HUDEP-2 (cell line): ENCODE measurements around the gene HPX.

Source experiments
- DNase-seq, 76 experiments: peaks; one replicate each; lab custom pipeline; 2025; ENCODE audit not compliant: unreplicated experiment in 76 of 76; lab: John Stamatoyannopoulos, UW

HPX gene

DNA sequence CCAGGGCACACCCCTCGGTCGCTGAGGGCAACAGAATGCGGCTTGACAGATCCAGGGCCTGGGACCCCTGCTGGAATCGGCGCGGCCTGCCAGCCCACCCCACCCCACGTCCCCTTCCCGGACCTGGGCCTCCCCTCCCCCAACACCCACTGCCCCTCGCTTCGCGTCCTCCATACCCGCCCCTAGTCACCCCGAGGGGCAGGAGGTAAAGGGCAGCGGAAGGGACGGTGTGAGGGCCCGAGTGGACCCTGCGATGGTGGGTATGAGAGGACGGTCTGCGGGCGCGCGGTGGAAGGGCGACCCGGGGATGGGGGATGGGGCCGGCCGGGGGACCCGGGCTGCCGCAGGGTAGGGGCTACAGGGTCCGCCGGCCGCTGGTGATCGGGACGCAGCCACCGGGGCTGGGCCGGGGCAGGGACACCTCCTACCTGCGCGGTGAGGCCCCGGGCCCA, 22.2 kb downstream of the HPX start:
- DNase-seq, result no peak

DNA sequence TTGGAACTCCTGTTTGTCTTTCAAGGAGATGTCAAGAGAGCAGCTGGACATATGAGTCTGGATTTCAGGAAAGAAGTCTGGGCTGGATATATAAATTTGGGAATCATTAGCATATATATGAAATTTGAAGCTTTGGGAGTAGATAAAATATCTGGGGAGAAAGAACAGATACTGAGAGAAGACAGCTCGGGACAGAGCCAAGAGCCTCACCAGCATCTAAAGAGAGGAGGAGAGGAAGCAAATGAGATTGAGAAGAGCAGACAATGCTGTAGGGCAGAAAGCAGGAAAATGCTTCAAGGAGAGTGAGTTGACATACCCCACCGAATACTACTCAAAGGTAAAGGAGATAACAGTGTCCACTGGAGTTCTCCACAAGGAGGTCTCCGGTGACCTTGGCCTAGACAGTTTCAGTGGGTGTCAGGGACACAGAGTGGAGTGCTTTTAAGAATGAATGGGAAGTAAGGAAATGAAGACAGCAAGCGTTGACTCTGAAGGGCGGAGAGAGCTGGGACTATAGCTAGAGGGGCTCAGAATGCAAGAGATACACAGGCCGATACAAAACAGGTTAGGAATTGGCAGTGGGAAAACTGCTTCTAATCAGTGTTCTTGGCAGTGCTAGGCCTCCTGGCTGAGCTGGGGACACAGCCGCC, 22.8 kb downstream of the HPX start:
- no peak for DNase-seq

DNA sequence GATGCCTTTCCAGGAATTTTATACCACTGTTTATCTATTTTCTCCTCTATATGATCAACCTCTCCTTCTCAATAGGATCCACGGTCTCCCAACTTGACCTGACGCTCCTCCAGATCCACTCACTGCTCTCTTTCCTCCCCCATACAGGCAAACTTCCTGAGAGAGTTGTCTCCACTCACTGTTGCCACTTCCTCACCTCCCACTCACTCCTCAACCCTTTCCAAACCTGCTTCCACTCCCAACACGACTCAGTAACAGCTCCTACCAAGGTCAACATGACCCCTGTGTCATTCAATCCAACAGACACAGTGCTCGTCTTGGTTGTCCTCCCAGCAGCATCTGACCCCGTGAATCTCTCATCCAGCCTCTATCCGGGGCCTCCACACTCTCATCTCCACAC, 25.0 kb downstream of the HPX start:
- DNase-seq, result no peak

DNA sequence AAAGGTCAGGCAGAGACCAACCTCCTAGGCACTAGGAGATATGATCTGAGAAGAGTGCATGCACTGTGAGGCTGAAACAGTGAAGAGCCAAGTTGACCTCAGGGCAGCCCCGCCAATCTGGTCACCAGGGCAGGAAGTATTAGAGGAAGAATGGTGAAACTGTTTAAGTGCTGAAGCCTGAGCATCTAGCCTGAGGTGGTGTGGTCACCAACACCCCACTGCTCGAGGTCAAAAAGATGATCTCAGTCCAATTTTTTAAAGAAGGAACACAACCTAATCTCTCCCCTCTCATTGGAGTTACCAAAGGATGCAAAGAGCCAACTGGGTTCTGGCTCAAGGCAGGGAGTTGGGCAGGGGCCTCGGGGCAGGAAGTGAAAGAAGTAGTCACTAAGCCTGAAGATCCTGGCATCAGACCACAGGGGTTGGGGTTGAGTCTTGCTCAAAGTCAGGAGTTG, 25.9 kb downstream of the HPX start:
- DNase-seq, result no peak

DNA sequence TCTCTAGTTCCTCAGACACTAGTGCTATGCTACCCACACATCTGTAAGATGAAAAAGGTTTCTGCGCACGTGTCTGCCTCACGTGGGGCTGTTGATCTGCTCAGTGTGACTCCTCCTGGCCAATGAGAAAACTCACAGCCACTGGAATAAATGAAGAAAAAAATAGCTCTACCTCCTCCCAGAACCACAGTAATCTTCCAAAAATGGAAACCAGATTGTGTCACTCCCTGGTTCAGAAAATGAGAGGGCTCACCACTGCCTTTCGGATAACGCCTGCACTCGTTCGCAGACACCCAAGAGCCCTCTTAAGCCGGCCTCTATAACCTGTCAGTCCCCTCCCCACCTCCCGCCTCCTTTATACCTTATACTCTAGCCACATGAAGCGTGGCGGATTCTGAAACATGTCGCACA, 27.0 kb downstream of the HPX start:
- DNase-seq, result no peak

DNA sequence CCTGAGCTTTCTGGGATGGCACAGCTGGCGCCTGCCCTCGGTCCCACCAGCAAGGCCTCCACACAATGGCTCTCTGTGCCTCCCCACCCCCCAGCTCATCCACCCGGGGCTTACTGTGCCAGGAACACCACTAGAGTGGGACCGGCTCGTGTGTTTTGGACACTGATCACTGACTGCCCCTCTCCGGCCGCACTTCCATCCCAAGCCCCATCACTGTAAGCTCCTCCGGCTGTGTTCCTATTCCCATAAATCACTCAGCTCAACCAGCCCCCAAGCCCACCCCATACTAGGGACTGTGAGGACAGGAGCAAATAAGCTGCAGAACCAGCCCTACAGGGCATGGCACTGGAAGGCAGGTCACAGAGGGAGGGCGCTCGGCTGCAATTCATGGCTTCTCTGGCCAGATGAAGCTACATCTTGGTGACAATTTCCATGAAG, 29.2 kb downstream of the HPX start:
- DNase-seq, result no peak

DNA sequence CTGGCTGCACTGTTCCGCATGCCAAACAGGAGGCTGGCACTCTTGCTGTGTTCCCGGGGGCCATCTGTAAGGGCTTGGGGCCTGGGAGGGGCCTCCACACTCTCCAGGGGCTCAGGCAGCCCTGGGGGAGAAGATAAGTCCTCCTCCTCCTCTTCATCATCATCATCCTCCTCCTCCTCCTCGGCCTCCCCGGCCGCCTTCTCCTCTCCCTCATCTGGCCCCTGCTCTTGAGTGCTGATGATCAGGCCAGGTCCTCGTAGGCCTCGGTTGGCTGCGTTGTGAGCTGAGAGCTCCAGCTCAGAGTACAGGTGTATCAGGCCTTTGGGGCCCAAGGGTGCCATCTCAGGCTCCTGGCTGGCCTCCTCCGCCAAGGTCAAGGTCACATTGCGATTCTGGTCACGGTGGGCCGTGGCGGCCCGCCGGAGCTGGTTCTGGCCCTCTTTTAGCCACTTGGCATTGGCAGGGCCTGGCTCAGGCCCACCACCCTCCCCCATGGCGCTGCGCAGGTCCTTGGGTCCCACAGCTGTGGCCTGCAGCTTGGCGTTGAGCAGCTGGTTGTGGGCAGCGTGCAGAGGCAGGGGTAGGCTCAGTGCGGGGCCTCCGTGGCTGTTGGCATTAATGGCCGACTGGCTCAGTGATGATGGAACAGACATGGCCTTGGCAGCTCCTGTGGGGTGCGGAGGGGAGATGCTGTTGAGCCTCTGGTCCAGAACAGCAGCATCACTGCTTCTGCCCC, 29.9 kb downstream of the HPX start:
- no peak for DNase-seq

DNA sequence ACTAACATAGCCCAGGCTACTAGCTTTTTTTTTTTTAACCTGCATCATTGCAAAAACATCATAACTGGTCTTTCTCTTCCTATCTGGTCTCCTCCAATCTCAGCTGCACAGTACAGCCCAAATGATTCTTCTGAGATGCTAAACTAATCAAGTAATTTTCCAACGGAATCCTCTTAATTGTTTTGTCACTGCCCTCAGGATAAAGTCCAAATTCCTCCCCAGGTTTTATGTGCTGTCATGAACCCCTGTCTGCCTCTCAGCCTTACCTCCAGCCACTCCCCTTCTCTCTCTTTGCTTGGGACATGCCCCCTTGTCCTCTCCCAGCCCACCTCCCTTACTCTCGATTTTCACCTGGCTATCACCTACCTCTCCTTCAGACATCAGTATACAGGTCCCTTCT, 34.4 kb downstream of the HPX start:
- no peak for DNase-seq

GRCh38 chr11:6405846-6406245, 34.9 kb downstream of the HPX start:
- no peak for DNase-seq

DNA sequence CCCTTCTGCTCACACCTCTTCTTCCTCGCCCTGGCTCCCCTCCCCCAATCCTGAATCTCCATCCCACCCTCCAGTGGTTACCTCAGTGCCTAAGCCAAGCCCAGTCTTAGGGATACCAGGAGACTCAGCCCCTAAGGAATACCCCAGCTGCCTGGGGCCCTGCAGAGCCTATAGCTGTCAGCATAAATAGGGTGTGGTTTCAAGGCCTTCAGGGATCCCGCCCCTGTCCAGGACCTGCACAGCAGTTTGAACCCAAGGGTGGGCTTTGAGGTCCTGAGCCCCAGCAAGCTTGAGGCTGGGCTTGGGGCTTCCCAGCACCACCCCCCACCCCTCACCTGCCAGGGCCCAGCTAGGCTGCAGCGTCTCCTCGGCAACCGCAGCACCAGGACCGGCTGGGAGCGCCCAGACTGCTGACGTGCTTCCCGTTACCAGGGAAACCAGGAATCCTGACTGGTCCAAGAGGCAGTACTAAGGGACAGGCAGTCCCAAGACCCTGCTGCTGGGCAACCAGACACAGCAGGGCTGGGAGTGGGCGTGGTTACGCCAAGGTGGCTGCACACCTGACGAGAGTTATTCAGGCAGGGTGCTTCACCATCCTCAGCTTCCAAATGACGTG, 35.6 kb downstream of the HPX start:
- no peak for DNase-seq

- no peak for DNase-seq
These were observed 36.3 kb downstream of the HPX start for GRCh38 chr11:6404342-6405051.

DNA sequence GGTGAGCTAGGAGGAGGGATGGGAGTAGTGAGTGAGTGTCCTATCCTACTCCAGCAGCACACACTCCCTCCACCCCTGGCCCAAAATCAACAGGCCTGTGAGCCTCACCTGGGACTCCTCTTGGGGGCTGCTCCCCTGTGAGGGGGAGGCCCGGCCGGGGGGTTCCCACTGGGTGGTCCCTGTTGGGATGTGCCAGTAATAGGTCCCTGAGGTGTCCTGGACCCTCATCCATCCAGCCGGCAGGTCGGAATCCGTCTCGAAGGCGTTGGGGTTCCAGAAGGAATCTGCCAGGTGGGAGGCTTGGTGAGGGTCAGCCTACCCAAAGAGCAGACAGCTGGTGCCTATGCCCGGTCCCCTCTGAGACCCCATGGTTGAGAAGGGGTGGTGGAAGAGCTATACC, 37.2 kb downstream of the HPX start:
- DNase-seq, result no peak

DNA sequence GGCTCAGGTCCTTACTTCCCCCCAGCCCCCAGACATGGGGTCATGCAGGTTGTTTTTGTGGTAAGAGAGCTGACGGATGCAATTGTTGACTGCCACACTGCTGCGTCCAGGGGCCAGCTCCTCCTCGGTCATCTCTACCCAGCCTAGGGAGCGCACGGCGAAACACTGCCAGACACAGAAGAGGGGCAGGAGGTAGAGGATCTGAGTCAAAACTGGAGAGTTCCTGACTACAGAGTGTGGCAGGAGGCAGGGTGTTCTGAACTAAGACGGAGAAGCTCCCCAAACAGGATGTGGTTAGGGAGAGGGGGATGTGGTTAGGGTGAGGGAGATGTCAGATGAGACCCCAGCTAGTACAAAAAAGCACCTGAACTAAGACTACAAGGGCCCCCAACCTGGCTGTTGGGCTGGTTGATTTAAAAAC, 38.2 kb downstream of the HPX start:
- DNase-seq, result no peak

- no peak for DNase-seq
These were observed 38.7 kb downstream of the HPX start for GRCh38 chr11:6402061-6402470.

DNA sequence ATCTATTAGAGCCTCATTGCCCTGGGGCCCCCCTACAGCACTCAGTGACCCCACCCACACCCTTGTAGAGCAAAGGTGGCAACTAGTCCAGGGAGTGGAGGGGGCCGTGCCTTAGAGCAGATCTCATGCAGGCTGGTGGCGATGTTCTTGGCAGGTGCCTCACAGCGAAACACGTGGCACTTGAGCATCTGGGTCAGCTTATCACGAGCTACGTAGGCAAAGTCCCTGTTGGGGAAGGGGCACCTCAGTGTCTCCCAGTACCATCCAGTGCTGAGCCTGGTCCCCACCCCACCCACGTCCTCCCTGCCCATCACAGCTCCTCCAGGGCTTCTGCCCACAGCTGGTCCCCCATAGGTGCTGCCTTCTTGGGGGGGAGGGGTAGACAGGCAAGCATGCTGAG, 39.3 kb downstream of the HPX start:
- no peak for DNase-seq

DNA sequence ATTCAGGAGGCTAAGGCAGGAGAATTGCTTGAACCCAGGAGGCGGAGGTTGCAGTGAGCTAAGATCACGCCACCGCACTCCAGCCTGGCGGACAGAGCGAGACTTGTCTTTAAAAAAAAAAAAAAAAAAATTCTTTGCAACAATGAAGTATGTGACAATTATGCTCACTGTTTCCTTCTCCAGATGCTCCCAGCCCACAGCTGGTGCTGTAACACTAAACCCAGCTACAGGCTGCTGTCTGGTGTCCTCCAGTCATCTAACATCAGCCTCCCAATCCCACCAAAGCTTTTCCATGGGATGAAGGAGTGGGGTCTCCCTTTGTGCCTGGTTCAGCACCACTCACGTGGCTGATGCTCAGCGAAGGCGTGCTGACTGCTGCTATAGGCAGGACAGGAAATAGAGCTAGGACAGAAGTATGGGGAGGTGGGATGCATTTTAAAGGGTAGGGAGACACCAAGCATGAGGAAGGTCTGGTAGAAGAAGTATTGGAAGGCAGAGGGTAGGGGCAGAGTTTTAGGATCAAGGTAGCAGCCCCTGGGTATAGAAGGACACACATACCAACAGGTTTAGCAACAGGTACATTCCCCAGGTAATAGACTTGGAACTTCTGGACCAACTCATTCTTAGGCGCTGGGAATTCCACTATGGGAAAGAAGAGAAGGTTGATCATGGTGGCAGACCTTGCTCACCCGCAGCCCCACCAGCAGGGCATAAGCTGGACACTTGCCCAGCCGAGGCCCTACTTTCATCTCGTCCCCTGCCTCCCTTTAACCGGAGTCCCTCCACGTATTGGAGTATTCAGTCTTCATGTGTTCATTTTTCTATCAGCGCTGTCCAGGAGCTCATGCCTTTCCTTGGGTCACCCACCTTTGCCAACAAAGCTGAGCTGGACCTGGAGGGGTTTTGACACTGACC, 40.1 kb downstream of the HPX start:
- DNase-seq, result no peak

GRCh38 chr11:6397636-6398035, 43.2 kb downstream of the HPX start:
- no peak for DNase-seq

DNA sequence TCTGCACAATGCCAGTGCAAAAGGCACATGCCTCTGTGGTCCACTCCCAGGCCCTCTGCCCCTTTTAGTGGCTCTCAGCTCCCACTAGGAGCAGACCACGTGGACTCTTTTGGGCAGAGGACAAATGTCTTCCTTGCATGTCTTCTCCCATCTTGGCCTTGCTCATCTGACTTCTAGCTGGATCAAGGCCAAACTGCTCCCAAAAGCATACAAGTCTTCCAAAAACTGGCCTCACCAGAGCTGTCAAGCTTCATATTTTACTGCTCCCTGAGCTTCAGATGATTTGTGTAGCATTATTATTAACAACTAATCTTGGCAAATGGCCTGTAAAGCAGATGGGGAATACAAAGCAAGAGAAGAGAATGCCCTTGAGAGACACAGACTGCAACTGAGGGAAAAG, 43.6 kb downstream of the HPX start:
- DNase-seq, result no peak

- no peak for DNase-seq
These were observed 45.2 kb downstream of the HPX start for GRCh38 chr11:6395470-6396060.
